HG03280 (cell line): ENCODE measurements around the gene DNAJC3.
"Not testable (repeated sequence)": the region's sequence is repeated elsewhere in the genome, so short reads cannot be mapped to it uniquely, and the experiment has no call there.

Source experiments
- ATAC-seq: cut with Tn5 transposase; IDR thresholded peaks from one replicate; pipeline ENCODE4 v1.9.1; 2021; ENCODE audit warnings: mild to moderate bottlenecking, moderate library complexity; ENCODE audit not compliant: unreplicated experiment

The DNAJC3 gene

DNA sequence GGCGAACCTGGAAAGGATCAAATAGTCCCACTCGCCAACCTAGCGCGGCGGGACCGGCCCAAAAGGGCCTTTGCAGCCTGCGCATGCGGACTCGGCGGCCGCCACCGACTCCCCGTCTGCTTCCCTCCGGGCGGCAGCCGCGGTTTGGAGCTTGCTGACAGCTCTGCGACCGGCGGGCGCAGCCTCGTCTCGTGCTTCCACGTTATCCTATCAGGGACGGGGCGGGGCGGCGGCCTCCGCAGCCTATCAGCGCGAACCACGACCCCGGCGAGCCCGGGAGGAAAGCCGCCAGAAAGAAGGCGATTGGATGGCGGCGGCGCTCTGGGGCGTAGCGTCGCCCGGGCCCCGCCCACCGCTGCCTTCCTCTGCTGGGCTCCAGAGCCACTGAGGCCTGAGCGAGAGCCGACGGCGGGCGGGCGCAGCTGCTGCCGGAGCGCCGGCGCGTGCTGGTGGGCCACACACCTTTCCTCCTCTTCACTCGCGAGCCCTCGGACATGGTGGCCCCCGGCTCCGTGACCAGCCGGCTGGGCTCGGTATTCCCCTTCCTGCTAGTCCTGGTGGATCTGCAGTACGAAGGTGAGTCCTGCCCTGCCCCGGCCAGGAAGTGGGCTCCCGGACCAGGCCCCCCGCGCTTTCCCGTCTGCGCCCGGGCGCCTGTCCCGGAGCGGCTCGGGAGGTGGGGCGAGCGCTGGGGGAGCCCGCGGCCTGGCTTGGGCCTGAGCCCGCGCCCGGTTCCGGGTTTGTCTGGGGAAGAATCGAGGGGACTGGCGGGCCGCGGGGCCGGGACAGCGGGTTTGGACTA, at the start of gene DNAJC3:
DNAJC3 (plus strand) TSS at position 378 of the 802 bp plus-strand sequence; CDS start at position 495, 117 bp downstream.
- ATAC-seq = peak; percentile 93

GRCh38 chr13:95627590-95627989, 49.3 kb upstream of the DNAJC3 start:
- ATAC-seq = no peak

DNA sequence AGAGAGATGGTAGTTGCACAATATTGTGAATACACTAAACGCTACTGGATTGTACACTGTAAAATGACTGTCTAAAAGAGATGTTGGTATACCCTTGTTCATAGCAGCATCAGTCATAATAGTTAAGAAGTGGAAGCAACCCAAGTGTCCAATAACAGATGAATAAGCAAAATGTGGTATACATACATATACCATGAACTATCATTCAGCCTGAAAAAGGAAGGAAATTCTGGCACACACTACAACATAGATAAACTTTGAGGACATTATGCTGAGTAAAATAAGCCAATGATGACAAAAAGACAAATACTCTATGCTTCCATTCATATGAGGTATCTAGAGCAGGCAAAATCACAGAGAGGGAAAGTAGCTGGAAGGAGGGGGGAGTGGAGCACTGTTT, 48.5 kb upstream of the DNAJC3 start:
- ATAC-seq = no peak

GRCh38 chr13:95629071-95629470, 47.9 kb upstream of the DNAJC3 start:
- ATAC-seq = no peak

GRCh38 chr13:95630593-95630992, 46.3 kb upstream of the DNAJC3 start:
- ATAC-seq = no peak

DNA sequence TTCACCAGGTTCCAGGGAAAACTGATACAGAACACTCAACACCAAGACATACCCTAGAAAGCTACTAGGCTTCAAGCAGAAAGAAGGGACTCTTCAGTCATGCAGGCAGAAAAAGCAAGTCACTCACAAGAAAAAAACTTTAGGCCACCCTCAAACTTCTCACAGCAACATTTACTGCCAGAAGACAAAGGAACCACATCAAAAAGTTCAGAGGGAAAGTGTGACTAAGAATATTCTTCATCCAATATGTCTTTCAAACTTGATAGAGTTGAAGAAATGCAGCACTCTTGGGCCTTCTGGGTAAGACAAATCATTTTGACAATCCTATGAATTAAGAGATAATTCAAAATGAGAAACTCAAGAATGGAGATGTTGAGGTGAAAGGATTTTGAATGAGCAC, 40.1 kb upstream of the DNAJC3 start:
- ATAC-seq = no peak

DNA sequence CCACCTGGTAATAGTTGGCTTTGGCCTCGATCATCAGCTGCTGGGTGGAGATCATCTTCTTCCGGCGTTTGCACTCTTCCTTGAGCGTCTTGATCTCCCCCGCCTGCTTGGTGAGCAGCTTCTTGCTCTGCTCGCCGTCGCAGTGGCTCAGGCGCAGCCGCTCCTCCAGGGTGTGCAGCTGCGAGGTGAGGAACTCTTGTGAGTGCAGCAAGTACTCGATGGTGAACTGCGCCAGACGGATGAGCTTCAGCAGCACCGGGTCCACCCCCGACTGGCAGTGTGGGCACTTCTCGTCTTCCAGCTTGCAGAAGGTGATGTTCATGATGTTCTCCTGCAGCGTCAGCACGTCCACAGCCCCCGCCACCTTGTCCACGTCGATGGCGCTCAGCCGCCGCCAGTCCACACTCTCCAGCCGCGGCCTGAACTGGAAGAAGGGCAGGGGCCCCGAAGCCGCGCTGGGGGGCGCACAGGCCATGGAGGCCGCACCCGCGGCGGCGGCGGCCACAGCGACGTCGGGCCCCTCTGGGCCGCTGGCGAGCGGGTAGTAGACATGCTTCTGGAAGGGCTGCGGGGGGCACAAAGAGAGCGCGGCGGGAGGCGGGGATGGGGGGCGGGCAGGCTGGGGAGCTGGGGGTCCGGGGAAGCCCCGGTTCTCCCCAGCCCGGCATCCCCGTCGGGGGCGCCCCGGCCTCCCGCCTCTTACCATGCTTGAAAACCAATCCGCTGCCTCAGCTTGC, 35.5 kb upstream of the DNAJC3 start:
- ATAC-seq = no peak

DNA sequence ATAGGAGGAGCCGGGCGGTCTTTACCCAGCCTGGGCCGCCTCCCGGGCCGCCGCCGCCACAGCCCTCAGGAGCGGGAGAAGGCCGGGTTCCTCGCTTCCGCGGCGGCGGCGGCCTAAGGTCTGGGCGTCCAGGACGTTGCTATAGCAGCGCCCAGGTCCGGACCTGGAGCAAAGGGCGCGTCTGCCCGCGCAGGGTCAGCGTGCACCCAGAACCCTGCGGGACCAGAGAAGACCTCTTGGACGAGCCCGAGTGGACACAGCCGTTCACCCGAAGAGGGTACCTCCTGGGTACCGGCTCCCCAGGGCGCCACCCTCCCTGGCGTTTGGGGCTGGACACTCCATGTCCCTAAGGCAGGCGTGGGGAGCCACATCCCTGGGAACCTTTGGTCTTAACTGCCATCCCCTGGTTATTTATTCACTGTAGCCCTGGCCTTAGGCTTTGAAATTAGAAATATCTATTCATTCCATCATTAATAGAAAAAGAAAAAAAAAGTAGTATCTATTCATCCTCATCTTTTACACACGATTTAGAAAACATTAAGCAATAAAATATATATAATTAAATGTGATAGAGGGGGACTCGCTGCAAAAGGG, 34.8 kb upstream of the DNAJC3 start:
- no peak for ATAC-seq

DNA sequence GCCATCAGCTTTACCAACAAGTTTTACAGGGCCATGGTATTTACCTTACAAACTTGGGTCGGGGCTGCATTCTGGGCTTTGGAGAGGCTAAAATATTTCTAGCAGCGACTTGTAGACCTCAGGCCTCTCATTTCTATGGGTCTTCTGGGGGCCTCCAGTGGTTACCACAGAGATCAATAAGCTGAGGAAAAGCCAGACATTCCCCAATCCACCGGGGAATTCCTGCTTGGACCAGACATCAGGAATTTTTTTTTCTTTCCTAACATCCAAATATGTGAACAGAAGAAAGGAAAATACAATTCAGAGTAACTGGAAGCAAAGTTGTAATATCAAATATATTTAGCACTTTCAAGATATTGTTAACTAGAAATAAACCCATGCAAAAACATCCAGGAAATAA, 33.9 kb upstream of the DNAJC3 start:
- no peak for ATAC-seq

- no peak for ATAC-seq
These were observed 33.4 kb upstream of the DNAJC3 start for GRCh38 chr13:95643571-95643935.

DNA sequence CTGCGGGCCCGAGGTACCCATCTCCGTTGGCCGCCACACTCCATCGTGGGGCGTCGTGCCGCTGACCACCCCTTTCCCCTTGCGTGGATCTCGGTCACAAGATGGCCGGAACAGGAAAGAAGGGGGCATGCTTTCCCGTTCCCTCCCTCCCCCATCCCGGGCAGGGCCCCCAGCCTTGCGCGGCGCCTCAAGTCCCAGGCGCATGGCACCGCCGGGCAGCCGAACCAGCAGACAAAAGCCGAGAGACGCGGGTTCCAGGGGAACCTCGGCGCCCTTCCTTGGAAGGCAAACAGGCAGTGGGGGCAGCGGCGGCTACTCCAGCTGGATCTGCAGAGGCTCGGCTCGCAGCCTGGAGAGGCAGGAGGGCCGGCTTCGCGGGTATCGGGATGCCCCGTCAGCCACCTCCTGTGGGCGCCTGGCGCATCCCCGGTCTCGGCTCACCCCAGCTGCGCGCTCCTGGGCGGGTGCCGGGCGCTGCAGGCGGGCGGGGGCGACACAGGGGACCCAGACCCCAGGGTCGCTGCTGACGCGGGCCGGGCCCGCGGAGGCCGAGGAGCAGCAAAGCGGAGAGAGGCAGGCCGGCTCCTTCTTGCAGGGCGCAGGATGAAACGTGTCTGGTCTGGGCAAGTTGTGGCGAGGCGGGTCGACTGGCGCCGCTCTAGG, 32.9 kb upstream of the DNAJC3 start:
- peak; percentile 44 for ATAC-seq

DNA sequence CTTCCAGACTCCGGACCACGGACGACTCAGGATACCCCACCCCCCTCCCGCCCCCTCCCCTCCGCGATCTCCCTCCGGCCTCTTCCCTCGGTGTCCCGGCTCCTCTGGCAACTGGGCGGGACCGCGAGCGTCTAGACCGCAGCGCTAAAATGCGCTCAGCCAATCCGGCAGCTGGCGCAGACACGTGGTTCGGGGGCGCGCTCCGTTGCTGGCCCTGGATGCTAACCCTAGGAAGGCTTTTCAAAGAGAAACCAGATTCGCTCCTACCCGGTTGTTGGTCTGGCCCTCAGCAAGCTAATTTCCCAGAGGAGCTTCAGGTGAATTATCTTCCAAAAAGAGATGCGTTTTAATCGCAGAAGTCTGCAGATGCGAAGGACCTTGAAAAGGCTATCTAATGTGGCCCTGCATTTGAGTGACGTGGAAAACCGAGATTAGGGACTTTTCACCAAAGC, 32.3 kb upstream of the DNAJC3 start, which contains the start of gene DZIP1:
DZIP1 (minus strand) TSS at position 106 of the 452 bp plus-strand sequence. CDS start 2,677 bp downstream, outside the sequence.
- ATAC-seq = peak; percentile 83

GRCh38 chr13:95647321-95647720, 29.6 kb upstream of the DNAJC3 start:
- no peak for ATAC-seq

GRCh38 chr13:95650696-95651095, 26.2 kb upstream of the DNAJC3 start:
- no peak for ATAC-seq

DNA sequence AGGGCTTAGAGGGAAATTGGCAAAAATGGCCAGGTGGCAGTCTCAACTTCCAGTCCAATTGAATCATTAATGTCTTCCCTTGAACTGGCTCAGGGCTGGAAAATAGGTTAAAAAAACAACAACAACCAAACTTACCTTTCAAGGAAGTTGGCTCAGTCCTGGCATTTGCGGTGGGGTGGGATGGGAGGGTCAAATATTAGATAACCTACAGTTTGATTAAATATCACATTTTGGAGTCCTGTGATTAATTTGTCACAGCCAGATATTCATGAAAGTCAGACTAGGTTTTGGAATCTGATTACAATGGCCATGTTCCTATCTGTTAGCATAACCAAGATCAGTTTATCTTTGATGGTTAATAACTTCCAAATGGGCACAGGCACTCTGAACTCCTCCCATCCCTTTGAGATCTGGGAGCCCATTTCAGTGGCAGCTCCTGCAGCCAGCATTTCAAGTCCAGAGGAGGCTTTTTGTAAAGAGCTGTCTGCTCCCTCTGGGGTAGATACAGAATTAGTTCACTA, 24.6 kb upstream of the DNAJC3 start:
- no peak for ATAC-seq

GRCh38 chr13:95652821-95653220, 24.1 kb upstream of the DNAJC3 start:
- ATAC-seq = no peak

DNA sequence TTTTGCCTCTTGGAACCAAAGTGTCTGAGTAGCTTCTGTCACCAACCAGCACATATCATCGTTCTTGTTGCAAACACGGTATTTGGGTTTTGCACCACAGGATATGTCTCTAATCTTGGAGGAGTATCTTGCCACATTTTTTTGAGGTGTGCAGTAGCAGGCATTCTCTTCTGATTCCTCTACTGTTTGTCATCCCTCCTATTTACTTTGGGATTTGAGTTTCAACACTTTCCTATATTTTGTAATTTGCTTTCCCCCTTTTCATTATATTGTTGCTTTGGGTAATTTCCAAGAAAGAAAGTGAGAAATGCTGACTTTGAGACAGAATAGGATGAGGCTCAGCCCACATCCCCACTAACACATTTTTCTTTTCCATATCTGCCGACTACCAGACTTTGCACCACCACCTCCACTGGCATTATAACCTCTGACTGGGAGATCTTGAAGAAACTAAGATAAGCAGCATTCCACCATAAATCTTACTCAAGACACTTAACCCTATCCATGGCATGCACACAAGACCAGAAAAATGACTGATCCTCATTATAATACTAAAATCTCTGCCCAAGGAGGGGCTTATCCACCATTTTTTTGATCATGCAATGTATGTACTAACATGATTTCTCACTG, 20.4 kb upstream of the DNAJC3 start:
- ATAC-seq = no peak

DNA sequence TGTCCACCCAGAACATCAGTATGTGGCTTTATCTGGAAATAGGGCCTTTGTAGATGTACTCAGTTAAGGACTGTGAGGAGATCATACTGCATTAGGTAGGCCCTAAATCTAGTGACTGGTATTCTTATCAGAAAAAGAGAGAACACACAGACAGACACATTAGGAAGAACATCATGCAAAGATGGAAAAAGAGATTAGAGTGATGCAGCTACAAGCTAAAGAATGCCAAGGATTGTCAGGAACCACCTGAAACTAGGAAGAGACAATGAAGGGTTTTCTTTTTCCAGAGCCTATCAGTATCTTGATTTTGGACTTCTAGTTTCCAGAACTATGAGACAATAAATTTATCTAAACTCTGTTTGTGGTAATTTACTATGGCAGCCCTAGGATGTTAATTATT, 17.4 kb upstream of the DNAJC3 start:
- ATAC-seq = no peak

GRCh38 chr13:95660981-95661581, 15.9 kb upstream of the DNAJC3 start:
- ATAC-seq = no peak

GRCh38 chr13:95667235-95667634, 9.7 kb upstream of the DNAJC3 start:
- not testable (repeated sequence) for ATAC-seq
